Neural cell (in vitro differentiated cells): ENCODE data around the gene CAPN7. TPM values are rescaled to one million over a fixed set of nuclear protein-coding genes. Genes with fewer than 3 reads are reported as not detected.

Source experiments
- H2AFZ ChIP-seq: fragments of 200-600, 300-800 bp; sonication (generic), shearing (Covaris generic); 2 replicates; pipeline ENCODE4 v1.6.0; 2014; ENCODE audit warnings: low read depth, mild to moderate bottlenecking, antibody characterized with exemption, low read length, moderate library complexity
- H3F3A ChIP-seq: fragments of 200-600 bp; shearing (Covaris generic); 2 replicates; pipeline ENCODE4 v1.6.1; 2016; ENCODE audit warnings: mild to moderate bottlenecking, moderate library complexity, mixed read lengths, antibody characterized with exemption, low read length; ENCODE audit not compliant: insufficient read depth, poor library complexity, severe bottlenecking
- H3K27ac ChIP-seq: fragments of 200-600, 300-800 bp; sonication (generic), shearing (Covaris generic); 2 replicates; pipeline ENCODE4 v1.5.1; 2014; ENCODE audit warnings: mild to moderate bottlenecking, low read length, moderate library complexity
- H3K27me3 ChIP-seq: fragments of 300-800, 200-600 bp; sonication (generic), shearing (Covaris generic); 2 replicates; pipeline ENCODE4 v1.6.0; 2014; ENCODE audit warnings: mild to moderate bottlenecking, low read depth, low read length, moderate library complexity; ENCODE audit not compliant: insufficient read depth
- H3K36me3 ChIP-seq: fragments of 300-800, 200-600 bp; sonication (generic), shearing (Covaris generic); 2 replicates; pipeline ENCODE4 v1.5.1; 2014; ENCODE audit warnings: mild to moderate bottlenecking, antibody characterized with exemption, low read length, moderate library complexity; ENCODE audit not compliant: insufficient read depth
- H3K4me2 ChIP-seq: fragments of 300-800, 200-600 bp; sonication (generic), shearing (Covaris generic); 2 replicates; pipeline ENCODE4 v1.6.0; 2014; ENCODE audit warnings: mild to moderate bottlenecking, low read length
- H3K4me3 ChIP-seq: fragments of 300-800, 200-600 bp; sonication (generic), shearing (Covaris generic); 2 replicates; pipeline ENCODE4 v1.5.1; 2014; ENCODE audit warnings: mild to moderate bottlenecking, low read length, moderate library complexity
- H3K79me2 ChIP-seq: fragments of 200-600 bp; shearing (Covaris generic); replicated peaks from 2 replicates; pipeline ENCODE4 v1.6.0; 2014; ENCODE audit warnings: mild to moderate bottlenecking, low read length, moderate library complexity; ENCODE audit not compliant: insufficient read depth
- H3K9ac ChIP-seq: fragments of 300-800, 200-600 bp; sonication (generic), shearing (Covaris generic); 2 replicates; pipeline ENCODE4 v1.6.1; 2016; ENCODE audit warnings: mild to moderate bottlenecking, low read length, mixed read lengths
- H3K9me2 ChIP-seq: fragments of 200-600 bp; shearing (Covaris generic); 2 replicates; pipeline ENCODE4 v1.6.1; 2016; ENCODE audit warnings: mild to moderate bottlenecking, low read length, mixed read lengths; ENCODE audit not compliant: insufficient read depth
- H3K9me3 ChIP-seq: fragments of 200-600, 300-800 bp; sonication (generic), shearing (Covaris generic); 2 replicates; pipeline ENCODE4 v1.6.1; 2016; ENCODE audit warnings: mild to moderate bottlenecking, mixed run types, low read length, moderate library complexity, mixed read lengths
- H4K20me1 ChIP-seq: fragments of 200-600 bp; shearing (Covaris generic); 2 replicates; pipeline ENCODE4 v1.6.1; 2016; ENCODE audit warnings: mild to moderate bottlenecking, mixed run types; ENCODE audit not compliant: insufficient read depth
- EP300 ChIP-seq: fragments of 450-650 bp; conservative IDR thresholded peaks from 2 replicates; pipeline ENCODE4 v1.6.1; 2014; ENCODE audit warnings: antibody characterized with exemption, mild to moderate bottlenecking, moderate library complexity; ENCODE audit not compliant: poor library complexity, severe bottlenecking
- EZH2 ChIP-seq: fragments of 200-600, 300-800 bp; shearing (Covaris generic), sonication (generic); IDR thresholded peaks from 2 replicates; pipeline ENCODE4 v1.6.1; 2014; ENCODE audit warnings: antibody characterized with exemption, low read length, borderline replicate concordance, mild to moderate bottlenecking; ENCODE audit not compliant: insufficient read depth, poor library complexity, severe bottlenecking
- MXI1 ChIP-seq: fragments of 450-650 bp; conservative IDR thresholded peaks from 2 replicates; pipeline ENCODE4 v1.6.1; 2014; ENCODE audit warnings: antibody characterized with exemption, mild to moderate bottlenecking; ENCODE audit not compliant: poor library complexity, severe bottlenecking
- POLR2AphosphoS5 ChIP-seq: IDR thresholded peaks from 2 replicates; pipeline ENCODE4 v1.6.1; 2012
- RAD21 ChIP-seq: fragments of 450-650 bp; conservative IDR thresholded peaks from 2 replicates; pipeline ENCODE4 v1.6.1; 2014; ENCODE audit warnings: antibody characterized with exemption, mild to moderate bottlenecking, moderate library complexity
- SMC3 ChIP-seq: fragments of 450-650 bp; conservative IDR thresholded peaks from 2 replicates; pipeline ENCODE4 v1.6.1; 2014; ENCODE audit warnings: antibody characterized with exemption, mild to moderate bottlenecking, moderate library complexity; ENCODE audit not compliant: poor library complexity
- TAF1 ChIP-seq: IDR thresholded peaks from 2 replicates; pipeline ENCODE4 v1.6.1; 2012; ENCODE audit warnings: low read depth
- polyA plus RNA-seq: library from polyadenylated mRNA; depleted of rRNA; stranded (reverse); fragments of >200 nt; gene quantifications from 2 replicates; pipeline ENCODE4 v1.2.3, GENCODE V29; 2014
- TF ChIP-seq, protein P1 (sequence below): fragments of 450-650 bp; IDR thresholded peaks from 2 replicates; pipeline ENCODE4 v1.5.1; 2014; ENCODE audit warnings: antibody characterized with exemption, mild to moderate bottlenecking, moderate library complexity; ENCODE audit not compliant: poor library complexity, severe bottlenecking
- TF ChIP-seq, protein P2 (sequence below): IDR thresholded peaks from 2 replicates; pipeline ENCODE4 v1.6.1; 2012; ENCODE audit warnings: borderline replicate concordance

The CAPN7 gene
- polyA plus RNA-seq, 1 donor from 2014 or later, result 60.9 TPM

DNA sequence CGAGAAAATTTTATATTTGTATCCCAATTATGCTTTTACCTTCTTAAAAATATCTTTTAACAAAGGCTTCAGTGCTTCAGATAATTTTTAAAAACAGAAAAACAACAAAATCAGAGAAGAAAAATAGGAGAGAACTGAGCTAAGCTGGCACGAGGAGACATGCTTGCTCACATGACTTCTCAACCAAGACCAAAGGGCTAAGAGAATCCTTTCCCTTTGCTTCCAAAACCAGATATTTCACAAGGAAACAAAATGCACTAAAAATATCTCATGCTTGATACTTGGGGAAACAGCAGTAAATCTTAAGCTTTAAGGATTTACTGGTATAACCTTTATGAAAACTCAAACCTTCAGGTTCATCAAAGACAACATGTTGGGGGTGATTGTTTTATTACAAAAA lies 58.4 kb downstream of the CAPN7 start:
- H3K36me3 ChIP-seq, result peaks cover 4% of the 10 kb centered on the region
- H3F3A ChIP-seq, result no peaks in the 10 kb centered on the region
- H3K9me3 ChIP-seq, result no peaks in the 10 kb centered on the region
- H3K9me2 ChIP-seq, result no peaks in the 10 kb centered on the region
- TF ChIP-seq SMC3, result no peak
- TF ChIP-seq EP300, result no peak
- TF ChIP-seq, protein P1, sequence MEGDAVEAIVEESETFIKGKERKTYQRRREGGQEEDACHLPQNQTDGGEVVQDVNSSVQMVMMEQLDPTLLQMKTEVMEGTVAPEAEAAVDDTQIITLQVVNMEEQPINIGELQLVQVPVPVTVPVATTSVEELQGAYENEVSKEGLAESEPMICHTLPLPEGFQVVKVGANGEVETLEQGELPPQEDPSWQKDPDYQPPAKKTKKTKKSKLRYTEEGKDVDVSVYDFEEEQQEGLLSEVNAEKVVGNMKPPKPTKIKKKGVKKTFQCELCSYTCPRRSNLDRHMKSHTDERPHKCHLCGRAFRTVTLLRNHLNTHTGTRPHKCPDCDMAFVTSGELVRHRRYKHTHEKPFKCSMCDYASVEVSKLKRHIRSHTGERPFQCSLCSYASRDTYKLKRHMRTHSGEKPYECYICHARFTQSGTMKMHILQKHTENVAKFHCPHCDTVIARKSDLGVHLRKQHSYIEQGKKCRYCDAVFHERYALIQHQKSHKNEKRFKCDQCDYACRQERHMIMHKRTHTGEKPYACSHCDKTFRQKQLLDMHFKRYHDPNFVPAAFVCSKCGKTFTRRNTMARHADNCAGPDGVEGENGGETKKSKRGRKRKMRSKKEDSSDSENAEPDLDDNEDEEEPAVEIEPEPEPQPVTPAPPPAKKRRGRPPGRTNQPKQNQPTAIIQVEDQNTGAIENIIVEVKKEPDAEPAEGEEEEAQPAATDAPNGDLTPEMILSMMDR, result no peak
- no peak for TF ChIP-seq POLR2AphosphoS5
- no peak for TF ChIP-seq RAD21
- no peak overlapping the region for H2AFZ ChIP-seq
- peaks cover 14% of the 10 kb centered on the region for H4K20me1 ChIP-seq
- H3K27me3 ChIP-seq, result no peaks in the 10 kb centered on the region
- no peaks in the 10 kb centered on the region for H3K79me2 ChIP-seq
- no peak overlapping the region for H3K4me3 ChIP-seq
- no peak overlapping the region for H3K9ac ChIP-seq
- H3K27ac ChIP-seq, result no peak overlapping the region
- H3K4me2 ChIP-seq, result no peak overlapping the region

DNA sequence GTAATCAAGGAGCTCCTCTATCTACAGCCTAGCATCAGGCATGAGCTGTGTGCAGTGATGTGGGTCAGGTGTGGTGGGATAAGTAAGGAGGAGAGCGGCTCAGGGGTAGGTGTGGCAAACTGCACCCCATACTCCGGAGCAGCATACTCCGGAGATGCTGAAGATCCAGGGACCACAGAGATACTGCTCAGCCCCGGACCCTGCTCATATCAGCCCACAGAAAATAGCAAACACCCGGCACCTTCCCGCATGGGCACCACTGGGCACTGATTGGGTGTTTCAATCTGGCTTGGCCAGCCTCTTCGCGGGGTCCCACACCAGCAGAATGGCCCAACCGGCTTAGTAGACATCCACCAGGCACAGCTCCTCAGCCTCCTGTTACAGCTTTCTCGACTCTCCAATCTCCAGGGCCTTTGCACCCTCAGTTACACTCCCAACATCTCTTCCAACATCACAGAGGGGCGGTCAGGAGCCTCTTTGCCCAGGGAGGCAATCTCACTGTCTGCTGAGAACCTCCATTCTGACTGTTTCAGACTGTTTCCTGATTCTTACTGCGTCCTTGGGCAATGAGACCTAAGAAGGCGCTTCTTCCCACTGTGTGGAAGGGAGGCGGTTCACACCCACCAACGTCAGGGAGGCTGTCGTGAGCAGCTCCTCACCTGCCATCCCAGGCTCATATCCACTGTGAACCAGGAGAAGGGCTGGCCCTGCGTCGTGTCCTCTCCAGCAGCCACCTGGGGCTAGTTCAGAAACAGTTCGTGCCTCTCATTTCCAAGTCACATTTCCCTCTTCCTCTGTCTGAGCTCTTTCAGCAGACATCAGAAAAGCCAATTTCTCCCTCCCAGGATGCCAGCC lies 59.8 kb downstream of the CAPN7 start:
- Histone ChIP-seq H3K4me2 (no peak overlapping the region), H3K4me3 (no peak overlapping the region), H3K36me3 (no peaks in the 10 kb centered on the region), H3K9ac (no peak overlapping the region), H3K9me2 (no peaks in the 10 kb centered on the region), H3K9me3 (no peaks in the 10 kb centered on the region), H2AFZ (no peak overlapping the region), H4K20me1 (peaks cover 14% of the 10 kb centered on the region), H3K27ac (no peak overlapping the region), H3K27me3 (no peaks in the 10 kb centered on the region), H3F3A (no peaks in the 10 kb centered on the region), H3K79me2 (no peaks in the 10 kb centered on the region)
- TF ChIP-seq SMC3 (no peak), TAF1 (no peak), MXI1 (no peak), EP300 (no peak), EZH2 (no peak)

DNA sequence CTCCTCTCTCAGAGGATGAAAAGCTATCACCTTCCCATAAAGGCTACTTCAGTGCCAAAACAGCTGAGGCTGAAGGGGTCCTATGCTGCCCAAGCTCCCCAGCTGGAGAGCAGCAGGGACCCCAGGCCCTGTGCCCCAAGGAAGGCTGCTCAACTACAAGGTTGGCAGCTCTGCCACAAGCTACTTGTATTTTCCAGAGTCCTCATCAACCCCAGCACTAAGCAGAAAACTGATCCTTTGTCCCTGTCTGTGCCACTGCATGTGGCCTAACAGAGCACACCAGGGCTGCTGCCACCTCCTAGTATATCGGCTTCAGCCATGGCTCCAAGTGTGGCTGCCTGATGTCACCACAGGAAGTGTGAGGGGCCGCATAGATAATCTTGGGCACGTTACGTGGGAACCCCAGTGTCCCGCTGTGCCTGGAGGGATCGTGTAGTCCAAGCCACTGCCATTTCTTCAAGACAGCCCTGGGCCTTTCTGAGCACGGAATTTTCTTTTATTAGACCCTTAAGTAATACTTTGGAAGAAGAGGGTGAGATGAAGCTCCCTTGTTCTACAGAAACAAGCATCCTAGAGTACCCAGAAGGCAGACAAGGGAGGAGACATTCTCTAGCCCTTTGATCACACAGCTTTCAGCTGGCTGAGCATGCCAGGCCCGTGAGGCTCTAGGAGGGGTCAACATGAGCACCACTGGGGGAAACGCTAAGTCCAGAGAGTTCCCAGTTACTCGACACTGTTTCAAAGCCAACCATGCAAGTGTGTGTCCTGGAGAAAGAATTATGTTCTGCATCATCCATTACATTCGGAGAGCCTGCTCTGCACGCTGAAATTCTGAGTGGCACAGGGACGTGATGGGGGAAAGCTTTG lies 60.7 kb downstream of the CAPN7 start:
- H3K9ac ChIP-seq, result no peak overlapping the region
- no peaks in the 10 kb centered on the region for H3K79me2 ChIP-seq
- no peak overlapping the region for H3K4me2 ChIP-seq
- H3K9me2 ChIP-seq, result no peaks in the 10 kb centered on the region
- H3K27me3 ChIP-seq, result no peaks in the 10 kb centered on the region
- no peaks in the 10 kb centered on the region for H3K9me3 ChIP-seq
- H2AFZ ChIP-seq, result no peak overlapping the region
- TF ChIP-seq POLR2AphosphoS5 (no peak), TAF1 (no peak), SMC3 (no peak)
- TF ChIP-seq, protein P2, sequence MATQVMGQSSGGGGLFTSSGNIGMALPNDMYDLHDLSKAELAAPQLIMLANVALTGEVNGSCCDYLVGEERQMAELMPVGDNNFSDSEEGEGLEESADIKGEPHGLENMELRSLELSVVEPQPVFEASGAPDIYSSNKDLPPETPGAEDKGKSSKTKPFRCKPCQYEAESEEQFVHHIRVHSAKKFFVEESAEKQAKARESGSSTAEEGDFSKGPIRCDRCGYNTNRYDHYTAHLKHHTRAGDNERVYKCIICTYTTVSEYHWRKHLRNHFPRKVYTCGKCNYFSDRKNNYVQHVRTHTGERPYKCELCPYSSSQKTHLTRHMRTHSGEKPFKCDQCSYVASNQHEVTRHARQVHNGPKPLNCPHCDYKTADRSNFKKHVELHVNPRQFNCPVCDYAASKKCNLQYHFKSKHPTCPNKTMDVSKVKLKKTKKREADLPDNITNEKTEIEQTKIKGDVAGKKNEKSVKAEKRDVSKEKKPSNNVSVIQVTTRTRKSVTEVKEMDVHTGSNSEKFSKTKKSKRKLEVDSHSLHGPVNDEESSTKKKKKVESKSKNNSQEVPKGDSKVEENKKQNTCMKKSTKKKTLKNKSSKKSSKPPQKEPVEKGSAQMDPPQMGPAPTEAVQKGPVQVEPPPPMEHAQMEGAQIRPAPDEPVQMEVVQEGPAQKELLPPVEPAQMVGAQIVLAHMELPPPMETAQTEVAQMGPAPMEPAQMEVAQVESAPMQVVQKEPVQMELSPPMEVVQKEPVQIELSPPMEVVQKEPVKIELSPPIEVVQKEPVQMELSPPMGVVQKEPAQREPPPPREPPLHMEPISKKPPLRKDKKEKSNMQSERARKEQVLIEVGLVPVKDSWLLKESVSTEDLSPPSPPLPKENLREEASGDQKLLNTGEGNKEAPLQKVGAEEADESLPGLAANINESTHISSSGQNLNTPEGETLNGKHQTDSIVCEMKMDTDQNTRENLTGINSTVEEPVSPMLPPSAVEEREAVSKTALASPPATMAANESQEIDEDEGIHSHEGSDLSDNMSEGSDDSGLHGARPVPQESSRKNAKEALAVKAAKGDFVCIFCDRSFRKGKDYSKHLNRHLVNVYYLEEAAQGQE, result no peak
- TF ChIP-seq, protein P1, result no peak
- H3K27ac ChIP-seq, result no peak overlapping the region
- no peaks in the 10 kb centered on the region for H3K36me3 ChIP-seq
- H3K4me3 ChIP-seq, result no peak overlapping the region
- peaks cover 14% of the 10 kb centered on the region for H4K20me1 ChIP-seq
- no peaks in the 10 kb centered on the region for H3F3A ChIP-seq
